IMR-90 (cell line): ENCODE results near the gene CYP26A1. TPM values are rescaled to one million over a fixed set of nuclear protein-coding genes. Genes with fewer than 3 reads are reported as not detected.
"Not testable (repeated sequence)": the region's sequence is repeated elsewhere in the genome, so short reads cannot be mapped to it uniquely, and the experiment has no call there.

Source experiments
- ATAC-seq: fragments of 200-7000 bp; cut with Tn5 transposase; 2 replicates; pipeline ENCODE4 v1.9.1; 2020; ENCODE audit warnings: low read depth, mild to moderate bottlenecking, moderate library complexity
- BruUV-seq: library from RNA; stranded (reverse); fragments of 400-500 nt; replicated peaks from 2 replicates; lab custom pipeline; 2021; lab: Mats Ljungman, UMichigan
- CTCF ChIA-PET: fragments of 300-600 bp; formaldehyde crosslinking; extraction: SDS; loops from one replicate; lab custom pipeline; 2021; ENCODE audit warnings: antibody characterized with exemption; lab: Yijun Ruan, JAX
- POLR2A ChIA-PET: fragments of 300-600 bp; sonication (Branson Sonifier 250); formaldehyde crosslinking; loops from one replicate; lab custom pipeline; 2022; ENCODE audit warnings: antibody characterized with exemption; ENCODE audit not compliant: unreplicated experiment; lab: Charles Lee
- DNase-seq: peaks from one replicate; pipeline ENCODE4 v3.0.0; 2013
- H2AFZ ChIP-seq: replicated peaks from 2 replicates; pipeline ENCODE3; 2013; ENCODE audit warnings: low read length, mild to moderate bottlenecking; ENCODE audit not compliant: poor library complexity
- H2AK5ac ChIP-seq: 2 replicates; pipeline ENCODE4 v1.6.1; 2013; ENCODE audit warnings: low read depth, low read length, inconsistent platforms
- H2AK9ac ChIP-seq: replicated peaks from 2 replicates; pipeline ENCODE3; 2013; ENCODE audit warnings: mild to moderate bottlenecking, low read depth, low read length, moderate library complexity; ENCODE audit not compliant: poor library complexity
- H2BK120ac ChIP-seq: 2 replicates; pipeline ENCODE4 v1.6.1; 2013; ENCODE audit warnings: low read depth, low read length, inconsistent platforms
- H2BK15ac ChIP-seq: 3 replicates; pipeline ENCODE4 v1.6.1; 2013; ENCODE audit warnings: low read depth, low read length, inconsistent platforms
- H2BK20ac ChIP-seq: 2 replicates; pipeline ENCODE4 v1.6.1; 2013; ENCODE audit warnings: low read depth, mild to moderate bottlenecking, inconsistent platforms, low read length, moderate library complexity
- H2BK5ac ChIP-seq: 2 replicates; pipeline ENCODE4 v1.6.1; 2013; ENCODE audit warnings: mild to moderate bottlenecking, low read depth, low read length, inconsistent platforms; ENCODE audit not compliant: poor library complexity, severe bottlenecking
- H3K14ac ChIP-seq: replicated peaks from 2 replicates; pipeline ENCODE4 v1.6.1; 2013; ENCODE audit warnings: low read depth, low read length, inconsistent platforms
- H3K18ac ChIP-seq: 2 replicates; pipeline ENCODE4 v1.6.1; 2013; ENCODE audit warnings: low read depth, low read length, control low read depth
- H3K23ac ChIP-seq: 2 replicates; pipeline ENCODE4 v1.6.1; 2013; ENCODE audit warnings: low read depth, low read length, inconsistent platforms
- H3K27ac ChIP-seq: 2 replicates; pipeline ENCODE4 v1.5.1; 2013; ENCODE audit warnings: mild to moderate bottlenecking, control low read depth, low read length; ENCODE audit not compliant: insufficient read depth
- H3K27me3 ChIP-seq: 2 replicates; pipeline ENCODE4 v1.6.1; 2013; ENCODE audit warnings: low read length; ENCODE audit not compliant: control insufficient read depth, insufficient read depth
- H3K36me3 ChIP-seq: 2 replicates; pipeline ENCODE4 v1.6.1; 2013; ENCODE audit warnings: low read length, mixed read lengths; ENCODE audit not compliant: control insufficient read depth, insufficient read depth
- H3K4ac ChIP-seq: 2 replicates; pipeline ENCODE4 v1.6.1; 2013; ENCODE audit warnings: low read depth, low read length, inconsistent platforms
- H3K4me1 ChIP-seq: 2 replicates; pipeline ENCODE4 v1.6.1; 2013; ENCODE audit warnings: low read length, mixed read lengths; ENCODE audit not compliant: control insufficient read depth, insufficient read depth
- H3K4me2 ChIP-seq: 2 replicates; pipeline ENCODE4 v1.6.1; 2013; ENCODE audit warnings: low read depth, mild to moderate bottlenecking, control low read depth, low read length, moderate library complexity
- H3K4me3 ChIP-seq: 2 replicates; pipeline ENCODE4 v1.5.1; 2013; ENCODE audit warnings: low read depth, mild to moderate bottlenecking, control low read depth, low read length, moderate library complexity; ENCODE audit not compliant: insufficient read depth
- H3K56ac ChIP-seq: 2 replicates; pipeline ENCODE4 v1.6.1; 2013; ENCODE audit warnings: low read length, inconsistent platforms; ENCODE audit not compliant: insufficient read depth; ENCODE audit errors: extremely low read depth
- H3K79me1 ChIP-seq, 2 experiments: 2 replicates each; pipeline ENCODE4 v1.6.1; 2013; ENCODE audit warnings: low read length in 2 of 2, inconsistent platforms in 1 of 2, low read depth in 1 of 2
- H3K9ac ChIP-seq: 2 replicates; pipeline ENCODE4 v1.6.1; 2013; ENCODE audit warnings: low read depth, low read length, control low read depth
- H3K9me1 ChIP-seq: 2 replicates; pipeline ENCODE4 v1.6.1; 2013; ENCODE audit warnings: low read length, inconsistent platforms; ENCODE audit not compliant: insufficient read depth
- H3K9me3 ChIP-seq: 2 replicates; pipeline ENCODE4 v1.6.1; 2013; ENCODE audit warnings: low read length; ENCODE audit not compliant: control insufficient read depth, insufficient read depth
- H4K20me1 ChIP-seq: 2 replicates; pipeline ENCODE4 v1.6.1; 2013; ENCODE audit warnings: low read length, inconsistent platforms; ENCODE audit not compliant: insufficient read depth
- H4K5ac ChIP-seq: 2 replicates; pipeline ENCODE4 v1.6.1; 2013; ENCODE audit warnings: mild to moderate bottlenecking, low read depth, low read length, control low read depth
- H4K8ac ChIP-seq, 2 experiments: 2 replicates each; pipeline ENCODE4 v1.6.1; 2013; ENCODE audit warnings: low read depth in 2 of 2, low read length in 2 of 2, control low read depth in 1 of 2, inconsistent platforms in 1 of 2
- H4K91ac ChIP-seq: 2 replicates; pipeline ENCODE4 v1.6.1; 2013; ENCODE audit warnings: low read depth, low read length, inconsistent platforms; ENCODE audit not compliant: insufficient read depth
- WGBS, 2 experiments: methylation state at CpG; one replicate each; pipeline versions ENCODE4 v1.1.5 to v1.1.7; 2013; ENCODE audit warnings: missing lambda C conversion rate in 2 of 2; ENCODE audit not compliant: insufficient read length in 1 of 2; ENCODE audit errors: extremely low coverage in 2 of 2; 5-methylcytosine and 5-hydroxymethylcytosine counted together
- dilution Hi-C: fragments of 300-500 bp; cut with HindIII; formaldehyde crosslinking; loops from one replicate; pipeline ENCODE4 v1.14.3; 2018; ENCODE audit warnings: low sequenced_read_pairs; ENCODE audit not compliant: unreplicated experiment
- in situ Hi-C: fragments of 300-500 bp; cut with MboI; formaldehyde crosslinking; loops from 3 replicates; pipeline ENCODE4 v1.14.3; 2019; ENCODE audit warnings: low sequenced_read_pairs, inconsistent platforms, mixed read lengths
- intact Hi-C: fragments of 100-400 bp; cut with micrococcal nuclease; formaldehyde crosslinking; loops from 2 replicates; pipeline ENCODE4 v1.10.0; 2022
- polyA plus RNA-seq, 3 experiments: library from polyadenylated mRNA; depleted of rRNA; stranded (reverse); fragments of >200 nt; gene quantifications; 2 replicates each; pipeline ENCODE4 v1.2.3, GENCODE V29; 2012; ENCODE audit warnings: low replicate concordance in 1 of 3
- total RNA-seq: library from RNA; depleted of rRNA; stranded (reverse); fragments of >200 nt; gene quantifications from 2 replicates; pipeline ENCODE4 v1.2.3, GENCODE V29; 2012

The CYP26A1 gene
- total and polyA plus RNA-seq, 2 of the 4 experiments (the other 2 are of a cell fraction) = 0.15 TPM; not detected in 1

DNA sequence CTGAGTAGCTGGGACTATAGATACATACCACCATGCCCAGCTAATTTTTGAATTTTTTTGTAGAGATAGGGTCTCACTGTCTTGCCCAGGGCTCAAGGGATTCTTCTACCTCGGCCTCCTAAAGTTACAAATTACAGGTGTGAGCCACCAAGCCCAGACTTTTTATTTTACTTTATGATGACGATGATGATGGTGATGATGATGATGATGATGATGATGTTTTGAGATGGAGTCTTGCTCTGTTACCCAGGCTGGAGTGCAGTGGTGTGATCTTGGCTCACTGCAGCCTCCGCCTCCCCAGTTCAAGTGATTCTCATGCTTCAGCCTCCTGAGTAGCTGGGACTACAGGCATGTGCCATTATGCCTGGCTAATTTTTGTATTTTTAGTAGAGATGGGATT is 27.5 kb downstream of the CYP26A1 start:
- not testable (repeated sequence) for H2BK120ac ChIP-seq

More for the DNA sequence above, 27.5 kb downstream of the CYP26A1 start:
- H3K9me1 ChIP-seq, H2AK9ac ChIP-seq, H3K4me3 ChIP-seq, H4K91ac ChIP-seq, H2AK5ac ChIP-seq, H4K20me1 ChIP-seq, BruUV-seq, H3K56ac ChIP-seq, DNase-seq, H3K79me1 ChIP-seq, ATAC-seq, H3K18ac ChIP-seq, H3K9ac ChIP-seq, H2BK20ac ChIP-seq, H3K14ac ChIP-seq, H3K36me3 ChIP-seq, H3K4me2 ChIP-seq, H3K4me1 ChIP-seq, H3K23ac ChIP-seq, H3K9me3 ChIP-seq, H2BK15ac ChIP-seq, H3K27me3 ChIP-seq, in situ Hi-C loops, H2BK5ac ChIP-seq, H3K27ac ChIP-seq, H4K8ac ChIP-seq, H2AFZ ChIP-seq, H4K5ac ChIP-seq, H3K4ac ChIP-seq, intact Hi-C loops: not testable (repeated sequence)
- WGBS, 2 experiments = no CpG with 5 or more reads among the region's 3 CpGs
- dilution Hi-C loops = loop anchor here (25.0 kb wide), 1 partner anchor 186 kb away; no protein-coding TSS in a partner anchor
- ChIA-PET POLR2A (interaction anchor here (0.6 kb wide), 1 partner anchor 22 kb away, joined by 3 read pairs; no protein-coding TSS in a partner anchor), CTCF (interaction anchor here (0.6 kb wide), 1 partner anchor 13 kb away, joined by 6 read pairs; no protein-coding TSS in a partner anchor)
